Left cardiac atrium (tissue), 4 donors: ENCODE data around the gene STK25. TPM values are rescaled to one million over a fixed set of nuclear protein-coding genes. Genes with fewer than 3 reads are reported as not detected.
"Not testable (repeated sequence)": the region's sequence is repeated elsewhere in the genome, so short reads cannot be mapped to it uniquely, and the experiment has no call there.

Source experiments
- ATAC-seq, 2 donors: fragments of 200-7000 bp; cut with Tn5 transposase; one replicate each; pipeline ENCODE4 v1.9.1; 2020; ENCODE audit warnings: mild to moderate bottlenecking in 2 of 2, moderate library complexity in 2 of 2
- DNase-seq: peaks from one replicate; pipeline ENCODE4 v3.0.0-alpha.2; 2020
- intact Hi-C, 2 donors: fragments of 100-400 bp; cut with DNase I; formaldehyde crosslinking; loops; one replicate each; pipeline versions ENCODE4 v1.14.1 to v1.15.1; 2022 to 2023
- total RNA-seq, 2 donors: library from RNA; stranded (reverse); fragmentation: NEBNext Ultra II Directional; extraction: Animal tissue kit (Norgen Biotek cat#: 25700); gene quantifications; one replicate each; pipeline ENCODE4 v1.2.1, GENCODE V29; 2021
- donor health status: DM: no; HTN: yes; CAD: no.
- donor health status: DM: no; HTN: yes; CAD: no; lungs with severe emphysema.
- donor health status: DM: yes; HTN: yes; CAD: no.
- donor health status: Dilated cardiomyopathy.

The STK25 gene
- total RNA-seq, 2 donors from 2014 or later: 89.2 to 94.9 TPM

- intact Hi-C loops: no loop called here
- ATAC-seq: peak; percentile 81 to 84
- DNase-seq: no peak
Measured at GRCh38 chr2:241540771-241541561, 32.6 kb upstream of the STK25 start.

GRCh38 chr2:241540401-241540770 is 32.0 kb upstream of the STK25 start:
- DNase-seq: no peak
- intact Hi-C loops: no loop called here
- no peak for ATAC-seq

DNA sequence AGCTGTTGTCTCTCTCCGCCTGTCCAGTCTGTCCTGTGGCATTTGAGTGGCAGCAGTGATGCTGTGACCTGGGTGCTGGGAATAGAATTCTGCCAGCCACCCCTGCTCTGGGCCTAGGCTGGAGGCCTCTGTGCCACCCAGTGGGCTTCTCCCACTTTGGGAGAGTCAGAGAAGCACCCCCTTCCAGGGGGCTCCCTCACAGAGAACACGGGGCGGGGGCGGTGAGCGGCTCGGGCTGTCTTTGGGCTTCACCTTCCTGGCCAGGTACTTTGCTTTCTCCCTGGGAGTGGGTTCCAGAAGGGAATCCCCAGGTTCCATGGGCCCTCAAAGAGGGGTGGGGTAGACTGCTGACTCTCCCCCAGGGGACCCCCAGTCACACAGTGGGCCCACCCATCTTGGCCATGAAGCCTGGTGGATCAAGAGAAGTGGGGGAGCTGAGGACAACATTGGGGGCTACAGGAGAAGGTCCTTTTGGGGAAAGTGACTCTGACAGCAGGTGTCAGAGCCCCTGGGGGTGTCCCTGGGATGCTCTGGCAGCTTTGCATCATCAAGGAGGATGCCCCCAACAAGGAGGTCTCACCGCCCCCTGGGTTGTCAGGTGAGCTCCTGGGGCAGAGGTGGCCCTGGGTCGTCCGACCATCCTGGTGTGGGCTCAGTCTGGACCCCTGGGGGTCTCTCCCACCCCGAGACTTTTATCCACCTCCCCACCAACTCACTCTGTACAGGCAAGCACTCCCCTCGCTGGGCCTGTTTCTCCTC is 31.4 kb upstream of the STK25 start:
- intact Hi-C loops: no loop called here
- no peak for ATAC-seq
- no peak for DNase-seq

DNA sequence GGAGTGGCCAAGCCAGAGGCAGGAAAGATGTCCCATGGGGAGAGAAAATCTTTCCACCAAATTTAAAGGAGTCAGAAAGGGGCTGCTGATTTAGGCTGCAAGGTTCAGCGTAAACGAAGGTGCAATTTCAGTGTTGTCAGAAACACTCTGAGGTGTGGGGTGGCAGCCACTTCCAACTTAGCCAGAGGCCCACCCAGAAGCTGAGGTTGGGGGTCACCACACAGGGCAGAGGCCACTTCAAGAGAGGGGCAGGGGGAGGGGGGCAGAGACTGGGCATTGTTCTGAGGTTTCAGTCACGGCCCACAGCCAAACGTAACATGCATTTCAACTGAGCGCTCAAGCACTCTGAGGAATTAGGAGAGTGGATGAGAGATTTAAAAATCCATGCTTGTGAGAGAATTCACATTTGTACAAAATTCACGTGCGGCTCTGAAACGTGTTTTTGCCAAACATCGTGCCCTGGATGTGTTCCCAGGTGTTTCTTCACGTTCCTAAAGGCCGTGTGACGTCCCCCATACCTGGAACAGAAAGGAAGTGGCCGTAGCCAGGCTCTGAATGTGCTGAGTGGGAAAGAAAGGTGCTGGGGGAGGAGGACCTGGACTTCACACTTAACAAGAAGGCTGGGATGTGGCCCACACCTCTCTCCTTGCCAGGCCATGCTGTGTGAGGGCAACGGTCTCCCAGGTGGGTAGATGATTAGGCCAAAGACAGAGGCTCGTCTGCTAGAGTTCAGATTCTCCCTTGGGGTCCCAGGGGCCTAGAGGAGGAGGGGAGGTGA is 30.6 kb upstream of the STK25 start:
- ATAC-seq (no peak), DNase-seq (no peak)
- intact Hi-C loops: no loop called here

- ATAC-seq (no peak), DNase-seq (no peak)
- intact Hi-C loops: no loop called here
Measured at GRCh38 chr2:241535871-241536655, 27.7 kb upstream of the STK25 start.

GRCh38 chr2:241534701-241535375 is 26.5 kb upstream of the STK25 start:
- ATAC-seq: no peak
- intact Hi-C loops: no loop called here
- no peak for DNase-seq

- intact Hi-C loops: no loop called here
- no peak for ATAC-seq
- DNase-seq: no peak
Measured at GRCh38 chr2:241534293-241534692, 25.9 kb upstream of the STK25 start.

DNA sequence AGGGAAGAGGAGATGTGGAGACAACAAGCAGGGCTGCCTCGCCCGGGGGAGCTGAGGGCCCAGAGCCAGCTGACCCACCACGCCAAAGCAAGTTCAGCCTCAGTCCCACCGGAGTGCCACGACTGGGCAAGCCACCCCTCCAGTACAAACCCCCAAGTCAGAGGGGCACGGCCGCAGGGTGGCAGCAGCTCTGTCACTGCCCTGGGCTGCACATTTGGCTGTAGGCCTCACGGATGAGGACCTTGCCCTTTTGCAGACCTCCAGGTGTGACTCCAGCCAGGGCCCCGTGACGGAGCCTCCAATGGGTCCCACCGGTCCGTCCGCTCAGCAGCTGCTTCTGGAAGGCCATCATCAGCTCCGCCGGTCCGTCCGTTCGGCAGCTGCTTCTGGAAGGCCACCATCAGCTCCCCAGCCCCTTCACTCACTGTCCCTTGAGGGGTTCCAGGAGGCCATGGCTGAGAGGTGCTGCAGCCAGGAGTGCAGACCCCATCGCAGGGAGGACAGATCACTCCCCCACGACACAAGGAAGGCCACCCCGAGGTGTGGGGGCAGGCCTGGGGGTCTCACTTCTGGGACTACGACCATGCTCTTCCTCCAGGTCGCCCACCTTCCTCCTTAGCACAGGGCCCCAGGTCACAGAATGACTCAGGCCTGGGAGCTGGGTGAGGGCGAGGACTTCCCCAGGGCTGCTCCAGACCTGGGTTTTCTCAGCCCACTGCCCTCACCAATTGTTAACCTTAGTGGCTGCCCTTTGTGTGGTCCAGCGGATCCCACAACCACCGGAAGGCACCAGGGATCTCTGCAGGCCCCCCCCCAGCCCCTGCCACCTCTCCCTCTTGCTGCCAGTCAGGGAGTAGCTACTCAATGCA is 24.6 kb upstream of the STK25 start:
- intact Hi-C loops: no loop called here
- DNase-seq: no peak
- no peak for ATAC-seq

DNA sequence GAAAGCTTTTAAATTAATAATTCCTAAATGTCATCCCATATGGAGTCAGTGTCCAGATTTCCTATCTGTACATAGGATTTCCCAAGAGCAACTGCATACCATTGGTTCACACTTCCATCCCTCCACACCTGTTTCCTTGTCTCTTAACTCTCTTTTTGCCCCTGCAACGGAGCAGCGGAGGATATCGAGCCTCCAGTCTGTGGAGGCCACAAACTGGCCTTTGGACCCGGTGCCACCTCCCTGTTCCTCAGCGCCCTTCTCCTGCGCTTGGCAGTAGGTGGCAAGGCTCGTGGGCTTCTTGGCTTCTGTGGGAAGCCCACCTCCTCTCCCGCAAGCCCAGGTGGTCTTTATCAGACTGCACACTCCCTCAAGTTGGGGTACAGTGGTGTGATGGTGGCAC is 23.8 kb upstream of the STK25 start:
- no peak for DNase-seq
- no peak for ATAC-seq
- intact Hi-C loops: no loop called here

DNA sequence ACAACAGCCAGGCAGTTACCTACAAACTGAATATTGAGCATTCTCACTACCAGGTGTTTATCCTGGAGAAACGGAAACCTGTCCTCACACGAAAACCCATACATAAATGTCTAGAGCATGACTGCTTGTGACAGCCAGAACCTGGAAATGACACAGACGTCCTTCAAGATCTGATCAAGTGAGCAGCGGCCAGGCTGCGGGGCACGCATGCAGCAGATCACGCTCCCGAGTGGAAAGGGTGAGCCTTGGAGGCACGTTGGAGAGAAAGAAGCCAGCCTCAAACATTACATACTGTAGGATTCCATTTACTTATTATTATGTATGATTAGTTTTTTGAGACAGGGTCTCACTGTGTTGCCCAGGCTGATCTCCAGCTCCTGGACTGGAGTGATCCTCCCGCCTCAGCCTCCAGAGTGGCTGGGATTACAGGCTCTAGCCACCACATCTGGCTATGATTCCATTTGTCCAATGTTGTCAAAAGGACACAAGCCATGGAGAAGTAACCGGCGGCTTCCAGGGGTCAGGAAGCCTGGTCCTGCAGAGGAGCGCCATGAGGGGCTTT is 22.9 kb upstream of the STK25 start:
- no peak for ATAC-seq
- intact Hi-C loops: no loop called here
- no peak for DNase-seq

GRCh38 chr2:241530571-241530970 is 22.2 kb upstream of the STK25 start:
- ATAC-seq (no peak), DNase-seq (no peak)
- intact Hi-C loops: no loop called here

- ATAC-seq, DNase-seq, intact Hi-C loops: not testable (repeated sequence)
Measured at GRCh38 chr2:241525818-241526780, 17.7 kb upstream of the STK25 start.

DNA sequence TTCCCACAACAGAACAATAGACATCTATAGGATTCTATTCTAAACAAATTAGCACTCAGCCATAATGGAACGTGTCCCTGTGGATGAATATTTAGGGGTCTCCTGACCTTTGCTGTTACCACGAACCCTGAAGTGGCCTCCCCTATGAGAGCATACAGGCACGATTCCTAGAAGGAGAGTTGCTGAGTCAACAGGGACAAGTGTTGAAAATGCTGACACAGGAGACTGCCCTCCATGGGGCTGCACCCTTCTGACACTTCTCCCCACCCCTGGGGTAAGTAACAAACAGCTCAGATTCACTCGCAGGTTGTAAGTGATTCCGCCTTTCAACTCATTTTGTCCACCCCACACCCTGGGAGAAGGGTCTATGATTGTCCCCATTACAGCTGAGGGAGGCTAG is 14.1 kb upstream of the STK25 start:
- no peak for DNase-seq
- intact Hi-C loops: no loop called here

DNA sequence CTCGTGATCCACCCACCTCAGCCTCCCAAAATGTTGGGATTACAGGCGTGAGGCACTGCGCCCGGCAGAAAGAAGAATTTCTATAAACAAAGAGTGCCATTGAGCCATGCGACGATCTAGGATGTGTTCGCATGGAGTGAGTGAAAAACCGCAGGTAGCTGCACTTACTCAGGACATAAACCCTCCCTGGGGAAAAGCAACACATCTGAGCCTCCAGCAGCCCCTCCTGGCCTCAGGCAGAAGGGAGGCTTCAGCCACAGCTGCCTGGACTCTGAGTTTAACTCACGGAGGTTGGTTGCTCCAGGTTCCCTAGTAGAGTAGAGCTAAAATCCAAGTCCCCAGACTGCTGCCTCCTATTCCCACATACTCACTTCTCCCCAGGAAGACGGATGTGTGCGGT is 11.3 kb upstream of the STK25 start:
- intact Hi-C loops: loop anchor here in 1 of 2 donors (10.0 kb wide), 1 partner anchor 85 kb away; no protein-coding TSS in a partner anchor
- DNase-seq (no peak), ATAC-seq (no peak)

More for the DNA sequence above, 14.1 kb upstream of the STK25 start:
- ATAC-seq: no peak

- ATAC-seq (no peak), DNase-seq (no peak)
- intact Hi-C loops: loop anchor here in 1 of 2 donors (10.0 kb wide), 1 partner anchor 88 kb away; no protein-coding TSS in a partner anchor
Measured at GRCh38 chr2:241517297-241517696, 8.9 kb upstream of the STK25 start.

- intact Hi-C loops: loop anchor here in 1 of 2 donors (10.0 kb wide), 1 partner anchor 88 kb away; no protein-coding TSS in a partner anchor
- ATAC-seq (no peak), DNase-seq (no peak)
Measured at GRCh38 chr2:241516520-241516965, 8.2 kb upstream of the STK25 start.
